Esophagus muscularis mucosa (tissue), 3 donors: ENCODE results near the gene TUBGCP3.

Experiments used
- CTCF ChIP-seq, 3 experiments: fragments of 200-600 bp in 2 of 3; fragments of 450-650 bp in 1 of 3; sonication (generic) in 2 of 3; IDR thresholded peaks; one replicate each; pipeline ENCODE4 v1.5.1; 2017 to 2019; ENCODE audit warnings: antibody characterized with exemption in 3 of 3, mild to moderate bottlenecking in 2 of 3, moderate library complexity in 1 of 3
- POLR2AphosphoS5 ChIP-seq, 2 donors: sonication (generic); formaldehyde crosslinking; IDR thresholded peaks; one replicate each; pipeline ENCODE4 v1.6.1; 2017; ENCODE audit warnings: antibody characterized with exemption in 2 of 2

- TF ChIP-seq POLR2AphosphoS5 (IDR thresholded peaks at IDR 0.05): peak; percentile 69 to 81
- TF ChIP-seq CTCF (IDR thresholded peaks at IDR 0.05): no peak
These were observed 665 bp downstream of the TUBGCP3 start for GRCh38 chr13:112587212-112587763.
